ENCODE results near the gene ZHX3. TPM values are rescaled to one million over a fixed set of nuclear protein-coding genes. Genes with fewer than 3 reads are reported as not detected.

Gene ZHX3
- total and polyA plus RNA-seq, 2 of the 13 experiments (the other 11 are each of a cell fraction or from before 2014, with no cell fraction given) = 8.4 to 11.7 TPM

DNA sequence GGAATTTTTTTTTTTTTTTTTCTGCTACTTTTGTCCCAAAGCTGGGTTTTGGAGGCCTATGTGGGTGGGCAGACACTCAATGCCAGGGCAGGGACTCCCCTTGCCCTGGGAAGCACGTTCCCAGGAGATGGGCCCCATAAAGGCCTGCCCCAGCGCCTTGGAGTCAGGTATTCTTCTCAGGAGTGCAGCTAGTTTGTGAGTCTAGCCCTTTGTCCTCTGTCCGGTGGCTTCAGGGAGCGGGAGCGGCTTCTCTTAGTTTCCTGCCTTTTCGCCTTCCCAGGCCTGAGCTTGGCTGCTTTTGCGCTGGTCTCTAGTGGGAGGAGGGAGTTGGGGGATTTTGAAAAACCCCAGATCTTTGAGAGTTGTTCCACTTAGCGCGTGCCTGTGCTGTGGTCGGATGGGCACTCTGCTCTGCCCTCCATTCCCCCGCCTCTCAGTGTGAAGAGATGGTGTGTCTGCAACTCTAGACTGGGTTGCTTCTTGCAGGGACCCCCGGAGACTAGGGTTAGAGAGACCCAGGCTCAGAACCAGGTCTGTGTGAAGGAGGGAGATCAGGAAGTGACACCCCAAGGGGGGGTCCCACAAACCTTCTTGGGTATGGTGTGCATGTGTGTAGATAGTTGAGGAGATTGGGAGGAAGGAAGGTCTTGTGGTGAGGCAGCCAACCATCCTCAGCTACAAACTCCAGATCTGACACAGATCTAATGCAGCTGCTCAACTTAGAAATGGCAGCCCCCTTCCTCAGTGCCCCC lies 178.9 kb downstream of the ZHX3 start (continued):
- TF ChIP-seq EED (CRISPR knock-in tag; IDR thresholded peaks at IDR 0.05) (no peak), SMYD3 (CRISPR knock-in tag; IDR thresholded peaks at IDR 0.05) (no peak), ZNF775 (CRISPR knock-in tag; IDR thresholded peaks at IDR 0.05; ENCODE audit: borderline replicate concordance) (0 out of 2 replicates have a peak, but pooled peaks have one; percentile 70), ZNF589 (CRISPR knock-in tag; conservative IDR thresholded peaks at IDR 0.05) (no peak), CBX5 (CRISPR knock-in tag; IDR thresholded peaks at IDR 0.05; ENCODE audit: borderline replicate concordance) (no peak), TAF15 (IDR thresholded peaks at IDR 0.05; ENCODE audit: low read depth, low read length, poor library complexity, severe bottlenecking) (no peak), ZNF292 (CRISPR knock-in tag; IDR thresholded peaks at IDR 0.05; ENCODE audit: borderline replicate concordance, low read depth) (no peak), ELF1 (CRISPR knock-in tag; IDR thresholded peaks at IDR 0.05) (no peak), ZKSCAN5 (CRISPR knock-in tag; IDR thresholded peaks at IDR 0.05) (no peak), ZKSCAN1 (IDR thresholded peaks at IDR 0.05; ENCODE audit: low read length) (no peak), JUN (CRISPR knock-in tag; IDR thresholded peaks at IDR 0.05) (no peak), NONO (IDR thresholded peaks at IDR 0.05) (no peak), NONO (CRISPR knock-in tag; conservative IDR thresholded peaks at IDR 0.05) (no peak), REL (CRISPR knock-in tag; conservative IDR thresholded peaks at IDR 0.05) (no peak), ZZZ3 (CRISPR knock-in tag; IDR thresholded peaks at IDR 0.05; ENCODE audit: borderline replicate concordance) (no peak)
- TF ChIP-seq, protein P1, sequence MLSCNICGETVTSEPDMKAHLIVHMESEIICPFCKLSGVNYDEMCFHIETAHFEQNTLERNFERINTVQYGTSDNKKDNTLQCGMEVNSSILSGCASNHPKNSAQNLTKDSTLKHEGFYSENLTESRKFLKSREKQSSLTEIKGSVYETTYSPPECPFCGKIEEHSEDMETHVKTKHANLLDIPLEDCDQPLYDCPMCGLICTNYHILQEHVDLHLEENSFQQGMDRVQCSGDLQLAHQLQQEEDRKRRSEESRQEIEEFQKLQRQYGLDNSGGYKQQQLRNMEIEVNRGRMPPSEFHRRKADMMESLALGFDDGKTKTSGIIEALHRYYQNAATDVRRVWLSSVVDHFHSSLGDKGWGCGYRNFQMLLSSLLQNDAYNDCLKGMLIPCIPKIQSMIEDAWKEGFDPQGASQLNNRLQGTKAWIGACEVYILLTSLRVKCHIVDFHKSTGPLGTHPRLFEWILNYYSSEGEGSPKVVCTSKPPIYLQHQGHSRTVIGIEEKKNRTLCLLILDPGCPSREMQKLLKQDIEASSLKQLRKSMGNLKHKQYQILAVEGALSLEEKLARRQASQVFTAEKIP (CRISPR knock-in tag; IDR thresholded peaks at IDR 0.05; ENCODE audit: borderline replicate concordance) = 0 out of 2 replicates have a peak, but pooled peaks have one; percentile 47
